ENCODE measurements around the gene SEC23A.
"Not testable (repeated sequence)": the region's sequence is repeated elsewhere in the genome, so short reads cannot be mapped to it uniquely, and the experiment has no call there.

The SEC23A gene

DNA sequence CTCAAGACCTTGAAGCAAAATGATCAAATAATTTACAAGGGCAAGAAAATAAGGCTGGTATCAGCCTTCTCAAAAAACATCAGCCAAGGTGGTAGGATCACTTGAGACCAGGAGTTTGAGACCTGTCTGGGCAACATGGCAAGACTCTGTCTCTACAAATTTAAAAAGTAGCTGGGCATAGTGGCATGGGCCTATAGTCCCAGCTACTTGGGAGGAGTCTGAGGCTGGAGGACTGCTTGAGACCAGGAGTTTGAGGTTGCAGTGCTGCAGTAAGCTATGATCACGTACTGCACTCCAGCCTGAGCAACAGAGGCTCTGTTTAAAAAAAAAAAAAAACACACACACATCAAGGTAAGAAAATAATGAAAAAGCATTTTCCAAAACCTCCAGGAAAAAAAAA lies 22.1 kb downstream of the SEC23A start:
- H3K4me3 Mint-ChIP-seq: no peak overlapping the region
- TF ChIP-seq, protein P1, sequence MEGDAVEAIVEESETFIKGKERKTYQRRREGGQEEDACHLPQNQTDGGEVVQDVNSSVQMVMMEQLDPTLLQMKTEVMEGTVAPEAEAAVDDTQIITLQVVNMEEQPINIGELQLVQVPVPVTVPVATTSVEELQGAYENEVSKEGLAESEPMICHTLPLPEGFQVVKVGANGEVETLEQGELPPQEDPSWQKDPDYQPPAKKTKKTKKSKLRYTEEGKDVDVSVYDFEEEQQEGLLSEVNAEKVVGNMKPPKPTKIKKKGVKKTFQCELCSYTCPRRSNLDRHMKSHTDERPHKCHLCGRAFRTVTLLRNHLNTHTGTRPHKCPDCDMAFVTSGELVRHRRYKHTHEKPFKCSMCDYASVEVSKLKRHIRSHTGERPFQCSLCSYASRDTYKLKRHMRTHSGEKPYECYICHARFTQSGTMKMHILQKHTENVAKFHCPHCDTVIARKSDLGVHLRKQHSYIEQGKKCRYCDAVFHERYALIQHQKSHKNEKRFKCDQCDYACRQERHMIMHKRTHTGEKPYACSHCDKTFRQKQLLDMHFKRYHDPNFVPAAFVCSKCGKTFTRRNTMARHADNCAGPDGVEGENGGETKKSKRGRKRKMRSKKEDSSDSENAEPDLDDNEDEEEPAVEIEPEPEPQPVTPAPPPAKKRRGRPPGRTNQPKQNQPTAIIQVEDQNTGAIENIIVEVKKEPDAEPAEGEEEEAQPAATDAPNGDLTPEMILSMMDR (IDR thresholded peaks at IDR 0.05): no peak
- no peaks in the 10 kb centered on the region for H3K4me1 Mint-ChIP-seq
- no peaks in the 10 kb centered on the region for H3K9me3 Mint-ChIP-seq
- no peaks in the 10 kb centered on the region for H3K27me3 Mint-ChIP-seq (ENCODE audit: low read depth, poor library complexity)
- DNase-seq: no peak
- H3K27ac Mint-ChIP-seq: no peak overlapping the region
- H3K36me3 Mint-ChIP-seq (ENCODE audit: low read depth): peaks cover 75% of the 10 kb centered on the region

DNA sequence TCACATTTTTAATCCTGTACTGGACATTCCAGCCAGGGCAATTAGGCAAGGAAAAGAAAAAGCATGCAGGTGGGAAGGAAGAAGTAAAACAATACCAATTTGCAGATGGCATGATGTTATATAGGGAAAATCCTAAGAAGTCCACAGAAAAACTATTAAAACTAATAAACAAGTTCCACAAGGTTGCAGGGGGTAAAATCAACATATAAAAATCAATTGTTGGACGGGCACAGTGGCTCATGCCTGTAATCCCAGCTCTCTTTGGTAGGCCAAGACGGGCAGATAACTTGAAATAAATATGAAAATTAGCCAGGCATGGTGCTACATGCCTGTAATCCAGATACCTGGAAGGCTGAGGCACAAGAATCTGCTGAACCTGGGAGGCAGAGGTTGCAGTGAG lies 31.9 kb downstream of the SEC23A start:
- Mint-ChIP-seq H3K9me3 (no peaks in the 10 kb centered on the region), H3K27me3 (ENCODE audit: low read depth, poor library complexity) (no peaks in the 10 kb centered on the region), H3K4me3 (no peak overlapping the region), H3K27ac (no peak overlapping the region), H3K36me3 (ENCODE audit: low read depth) (peaks cover 72% of the 10 kb centered on the region), H3K4me1 (no peaks in the 10 kb centered on the region)
- no peak for DNase-seq
- TF ChIP-seq, protein P1 (IDR thresholded peaks at IDR 0.05): no peak

DNA sequence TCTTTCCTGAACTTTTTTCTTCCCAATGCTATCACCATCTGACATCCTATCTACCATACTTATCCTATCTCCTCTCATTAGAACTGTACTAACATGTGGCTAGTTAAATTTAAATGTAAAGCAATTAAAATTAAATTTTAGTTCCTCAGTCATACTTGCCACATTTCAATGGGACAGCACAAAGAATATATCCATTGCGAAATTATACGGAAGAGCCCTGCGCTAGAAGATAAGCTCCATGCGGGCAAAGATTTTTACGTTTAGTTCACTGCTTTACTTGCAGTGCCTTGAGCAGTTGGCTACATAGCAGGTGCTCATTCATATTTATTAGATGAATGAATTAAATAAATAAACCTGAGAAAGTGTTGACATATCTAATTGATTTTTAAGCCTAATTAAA lies 33.1 kb downstream of the SEC23A start:
- no peaks in the 10 kb centered on the region for H3K27me3 Mint-ChIP-seq (ENCODE audit: low read depth, poor library complexity)
- H3K36me3 Mint-ChIP-seq (ENCODE audit: low read depth): peaks cover 71% of the 10 kb centered on the region
- DNase-seq: no peak
- no peaks in the 10 kb centered on the region for H3K4me1 Mint-ChIP-seq
- no peak overlapping the region for H3K27ac Mint-ChIP-seq
- TF ChIP-seq, protein P1 (IDR thresholded peaks at IDR 0.05): no peak
- peaks cover 4% of the 10 kb centered on the region for H3K9me3 Mint-ChIP-seq
- H3K4me3 Mint-ChIP-seq: no peak overlapping the region

DNA sequence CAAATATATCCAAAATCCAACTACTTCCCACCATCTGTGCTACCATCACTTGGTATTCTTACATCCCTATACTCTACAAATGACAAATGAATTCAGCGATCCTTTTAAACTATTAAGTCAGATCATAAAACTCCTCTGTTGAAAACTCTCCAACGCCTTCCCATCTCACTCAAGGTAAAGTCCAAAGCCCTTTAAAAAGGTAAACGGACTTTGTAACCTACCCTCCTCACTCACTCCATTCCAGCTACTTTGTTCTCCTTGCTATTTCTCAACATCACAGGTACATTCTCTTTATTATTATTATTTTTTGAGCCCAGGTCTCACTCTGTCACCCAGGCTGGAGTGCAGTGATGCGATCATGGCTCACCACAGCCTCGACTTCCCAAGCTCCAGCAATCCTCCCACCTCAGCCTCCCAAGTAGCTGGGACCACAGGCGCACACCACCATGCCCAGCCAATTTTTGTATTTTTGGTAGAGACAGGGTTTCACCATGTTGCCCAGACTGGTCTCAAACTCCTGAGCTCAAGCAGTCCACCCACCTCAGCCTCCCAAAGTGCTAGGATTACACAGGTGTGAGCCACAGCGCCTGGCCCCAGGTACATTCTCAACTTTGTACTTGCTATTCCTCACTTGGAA lies 33.7 kb downstream of the SEC23A start:
- not testable (repeated sequence) for H3K9me3 Mint-ChIP-seq; H3K4me3 Mint-ChIP-seq; H3K4me1 Mint-ChIP-seq; H3K27me3 Mint-ChIP-seq (ENCODE audit: low read depth, poor library complexity); H3K27ac Mint-ChIP-seq; DNase-seq
- H3K36me3 Mint-ChIP-seq (ENCODE audit: low read depth): peaks cover 71% of the 10 kb centered on the region

DNA sequence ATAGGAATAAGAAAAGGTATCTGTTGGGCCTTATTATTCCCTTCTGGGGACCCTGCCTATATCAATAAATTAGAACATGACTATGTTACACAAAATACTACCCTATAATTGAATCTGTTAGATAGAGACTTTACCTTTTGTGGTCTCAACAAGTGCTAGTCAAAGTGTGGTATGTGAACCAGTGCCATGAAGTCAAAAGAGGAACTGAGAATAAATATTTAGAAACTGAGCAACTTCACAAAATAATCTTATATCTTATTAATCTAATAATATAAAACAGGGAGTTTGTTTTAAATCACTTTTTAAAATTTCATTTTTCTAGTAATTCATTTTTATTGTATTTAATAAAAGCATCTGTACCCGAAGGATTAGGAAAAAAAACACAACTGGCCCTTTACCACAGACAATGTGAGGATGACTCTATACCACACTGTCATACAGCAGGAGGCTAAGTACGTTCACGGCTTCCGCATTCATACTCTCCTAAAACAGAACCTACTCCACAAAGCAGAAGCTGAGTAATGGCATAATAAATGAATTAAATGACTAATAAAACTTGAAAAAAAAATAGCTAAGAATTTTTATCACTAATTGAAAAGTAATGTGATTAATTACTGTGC lies 42.1 kb downstream of the SEC23A start:
- no peak overlapping the region for H3K27ac Mint-ChIP-seq
- no peak overlapping the region for H3K4me3 Mint-ChIP-seq
- H3K9me3 Mint-ChIP-seq: peaks cover 53% of the 10 kb centered on the region
- H3K36me3 Mint-ChIP-seq (ENCODE audit: low read depth): peaks cover 100% of the 10 kb centered on the region
- no peak for DNase-seq
- TF ChIP-seq, protein P1 (IDR thresholded peaks at IDR 0.05): no peak
- H3K4me1 Mint-ChIP-seq: no peaks in the 10 kb centered on the region
- H3K27me3 Mint-ChIP-seq (ENCODE audit: low read depth, poor library complexity): no peaks in the 10 kb centered on the region

DNA sequence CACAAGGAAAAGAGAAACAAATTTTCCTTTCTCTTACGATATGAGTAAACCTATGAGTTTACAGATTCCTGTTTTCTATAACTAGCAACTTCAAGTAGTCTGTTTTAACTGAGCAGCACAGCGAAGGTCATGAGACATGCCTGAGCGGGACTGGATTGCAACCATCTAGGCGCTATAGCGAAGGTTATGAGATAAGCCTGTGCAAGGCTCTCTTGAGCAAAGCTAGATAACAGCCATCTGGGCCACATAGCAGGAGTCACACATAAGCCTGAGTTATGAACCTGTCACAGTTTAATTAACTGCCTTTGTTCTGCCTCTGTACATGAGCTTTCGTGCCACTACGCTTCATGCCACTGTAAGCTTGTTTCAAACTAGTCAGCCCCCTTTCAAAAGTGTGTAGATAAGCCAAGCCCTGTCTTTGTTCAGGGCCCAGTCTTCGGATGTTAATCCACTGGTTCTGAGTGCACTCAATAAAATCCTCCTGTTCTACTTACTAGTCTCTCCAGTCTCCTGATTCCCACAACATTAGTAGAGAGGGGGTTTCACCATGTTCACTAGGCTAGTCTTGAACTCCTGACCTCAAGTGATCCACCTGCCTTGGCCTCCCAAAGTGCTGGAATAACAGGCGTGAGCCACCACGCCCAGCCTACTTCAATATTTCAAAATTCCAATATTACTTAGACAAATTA lies 47.1 kb downstream of the SEC23A start:
- no peak overlapping the region for H3K4me3 Mint-ChIP-seq

DNA sequence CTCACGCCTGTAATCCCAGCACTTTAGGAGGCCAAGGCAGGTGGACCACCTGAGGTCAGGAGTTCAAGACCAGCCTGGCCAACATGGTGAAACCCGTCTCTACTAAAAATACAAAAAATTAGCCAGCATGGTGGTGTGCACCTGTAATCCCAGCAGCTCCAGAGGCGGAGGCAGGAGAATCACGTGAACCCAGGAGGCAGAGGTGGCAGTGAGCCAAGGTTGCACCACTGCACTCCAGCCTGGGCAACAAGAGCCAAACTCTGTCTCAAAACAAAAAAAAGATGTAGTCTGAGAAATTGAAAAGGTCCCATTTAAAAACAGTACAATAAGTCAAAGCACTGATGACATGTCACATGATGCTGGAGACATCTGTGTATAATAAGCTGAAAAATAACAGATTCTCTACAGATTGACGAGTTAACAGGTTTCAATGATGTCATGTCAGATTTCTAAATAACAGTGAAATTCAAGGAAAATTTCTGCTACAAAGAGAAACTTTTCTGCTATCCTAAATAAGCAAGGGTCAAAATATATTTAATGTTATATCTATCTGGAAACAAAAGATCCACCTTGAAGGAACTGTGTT lies 50.1 kb downstream of the SEC23A start:
- DNase-seq; H3K27ac Mint-ChIP-seq; H3K27me3 Mint-ChIP-seq (ENCODE audit: low read depth, poor library complexity); H3K4me1 Mint-ChIP-seq; H3K4me3 Mint-ChIP-seq: not testable (repeated sequence)
- H3K9me3 Mint-ChIP-seq: peaks cover 34% of the 10 kb centered on the region
- peaks cover 90% of the 10 kb centered on the region for H3K36me3 Mint-ChIP-seq (ENCODE audit: low read depth)

More for the DNA sequence above, 47.1 kb downstream of the SEC23A start:
- no peaks in the 10 kb centered on the region for H3K27me3 Mint-ChIP-seq (ENCODE audit: low read depth, poor library complexity)
- H3K9me3 Mint-ChIP-seq: peaks cover 52% of the 10 kb centered on the region
- peaks cover 100% of the 10 kb centered on the region for H3K36me3 Mint-ChIP-seq (ENCODE audit: low read depth)
- DNase-seq: no peak
- TF ChIP-seq, protein P1 (IDR thresholded peaks at IDR 0.05): no peak
- H3K4me1 Mint-ChIP-seq: no peaks in the 10 kb centered on the region
- H3K27ac Mint-ChIP-seq: no peak overlapping the region

All from nephron progenitor cell (in vitro differentiated cells).